GM21723 (cell line): ENCODE measurements around the gene CALR3.
A peak's percentile ranks its signal among the peaks of the same experiment; 100 is the strongest.
"Not testable (repeated sequence)": the region's sequence is repeated elsewhere in the genome, so short reads cannot be mapped to it uniquely, and the experiment has no call there.

Experiments used
- ATAC-seq: cut with Tn5 transposase; IDR thresholded peaks from one replicate; pipeline ENCODE4 v1.9.1; 2021; ENCODE audit warnings: mild to moderate bottlenecking, moderate library complexity; ENCODE audit not compliant: unreplicated experiment

Gene CALR3

DNA sequence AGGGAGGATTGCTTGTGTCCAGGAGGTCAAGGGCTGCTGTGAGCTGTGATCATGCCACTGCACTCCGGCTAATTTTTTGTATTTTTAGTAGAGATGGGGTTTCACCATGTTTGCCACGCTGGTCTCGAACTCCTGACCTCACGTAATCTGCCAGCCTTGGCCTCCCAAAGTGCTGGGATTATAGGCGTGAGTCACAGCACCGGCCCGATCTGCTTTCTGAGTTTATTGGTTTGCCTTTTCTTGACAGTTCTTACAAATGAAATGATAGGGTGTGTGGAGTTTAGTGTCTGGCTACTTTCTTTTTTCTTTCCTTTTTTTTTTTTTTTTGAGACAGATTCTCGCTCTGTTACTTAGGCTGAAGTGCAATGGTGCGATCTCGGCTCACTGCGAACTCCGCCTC is 1.1 kb upstream of the CALR3 start:
- no peak for ATAC-seq

DNA sequence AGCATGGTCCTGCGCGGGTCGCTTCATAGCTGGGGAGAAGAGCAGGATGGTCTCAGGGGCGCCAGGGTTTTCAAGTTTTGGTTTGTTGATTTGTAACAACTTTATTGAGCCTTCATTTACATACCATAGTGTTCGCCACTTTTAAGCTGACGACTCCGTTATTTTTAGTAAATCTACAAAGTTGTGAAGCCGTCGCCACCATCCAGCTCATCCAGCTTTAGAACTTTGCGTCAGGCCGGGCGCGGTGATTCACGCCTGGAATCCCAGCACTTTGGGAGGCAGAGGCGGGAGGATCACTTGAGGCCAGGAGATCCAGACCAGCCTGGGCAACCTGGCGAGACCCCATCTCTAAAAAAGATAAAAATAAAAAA is 631 bp upstream of the CALR3 start:
- no peak for ATAC-seq

GRCh38 chr19:16486476-16486875 is 9.5 kb downstream of the CALR3 start:
- not testable (repeated sequence) for ATAC-seq

DNA sequence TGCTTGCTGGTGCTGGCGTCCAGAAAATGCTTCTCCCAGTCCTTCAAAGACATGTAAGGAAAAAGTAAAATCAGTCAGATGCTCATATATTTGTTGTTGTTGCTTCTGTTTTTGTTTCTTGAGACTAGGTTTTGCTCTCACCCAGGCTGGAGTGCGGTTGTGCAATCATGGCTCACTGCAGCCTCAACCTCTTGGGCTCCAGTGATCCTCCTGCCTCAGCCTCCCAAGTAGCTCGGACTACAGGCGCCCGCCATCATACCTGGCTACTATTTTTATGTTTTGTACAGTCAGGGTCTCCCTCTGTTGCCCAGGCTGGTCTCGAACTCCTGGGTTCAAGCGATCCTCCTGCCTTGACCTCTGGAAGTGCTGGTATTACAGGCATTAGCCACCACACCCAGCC is 13.2 kb downstream of the CALR3 start:
- no peak for ATAC-seq

DNA sequence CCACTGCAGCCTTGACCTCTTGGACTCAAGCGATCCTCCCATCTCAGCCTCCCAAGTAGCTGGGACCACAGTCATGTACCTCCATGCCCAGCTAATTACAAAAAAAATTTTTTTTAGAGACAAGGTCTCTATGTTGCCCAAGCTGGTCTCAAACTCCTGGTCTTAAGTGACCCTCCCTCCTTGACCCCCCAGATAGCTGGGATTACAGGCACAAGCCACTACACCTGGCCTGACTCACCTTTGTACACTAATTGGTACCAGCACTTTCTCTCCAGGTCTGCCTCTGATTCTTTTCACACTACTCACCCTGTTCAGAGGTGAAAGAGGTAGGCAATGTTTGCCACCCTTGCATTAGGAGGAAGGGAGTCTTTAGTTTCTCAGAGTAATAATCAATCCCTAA is 18.7 kb downstream of the CALR3 start:
- ATAC-seq: no peak

- ATAC-seq: no peak
These were observed 19.6 kb downstream of the CALR3 start for GRCh38 chr19:16476401-16476800.

- ATAC-seq: no peak
These were observed 22.0 kb downstream of the CALR3 start for GRCh38 chr19:16473875-16474392.

DNA sequence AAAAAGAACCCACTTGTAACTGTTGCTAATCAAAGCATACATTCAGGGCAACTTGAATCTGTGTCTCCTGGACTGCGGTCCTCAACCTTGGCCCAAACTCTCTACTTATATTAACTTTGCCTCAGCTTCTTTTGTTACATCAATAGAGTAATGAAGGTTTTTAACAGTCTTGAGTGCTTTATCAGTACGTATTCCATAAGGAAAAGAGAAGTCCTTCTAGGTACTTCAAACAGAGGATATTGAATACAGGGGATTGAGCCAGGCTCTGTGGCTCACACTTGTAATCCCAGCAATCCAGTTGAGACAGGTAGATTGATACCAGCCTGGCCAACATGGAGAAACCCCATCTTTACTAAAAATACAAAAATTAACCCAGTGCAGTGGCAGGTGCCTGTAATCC is 23.0 kb downstream of the CALR3 start:
- ATAC-seq: no peak

DNA sequence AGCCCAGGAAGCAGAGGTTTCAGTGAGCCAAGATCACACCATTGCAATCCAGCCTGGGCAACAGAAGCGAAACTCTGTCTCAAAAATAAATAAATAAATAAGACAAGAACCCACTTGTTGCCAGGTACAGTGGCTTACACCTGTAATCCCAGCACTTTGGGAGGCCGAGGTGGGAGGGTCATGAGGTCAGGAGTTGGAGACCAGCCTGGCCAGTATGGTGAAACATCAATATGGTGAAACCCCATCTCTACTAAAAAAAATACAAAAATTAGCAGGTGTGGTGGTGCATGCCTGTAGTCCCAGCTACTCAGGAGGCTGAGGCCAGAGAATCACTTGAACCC is 23.4 kb downstream of the CALR3 start:
- ATAC-seq: not testable (repeated sequence)

- peak; percentile 31 for ATAC-seq
These were observed 24.8 kb downstream of the CALR3 start for GRCh38 chr19:16470911-16471811.

GRCh38 chr19:16470541-16470910 is 25.4 kb downstream of the CALR3 start:
- ATAC-seq: no peak

DNA sequence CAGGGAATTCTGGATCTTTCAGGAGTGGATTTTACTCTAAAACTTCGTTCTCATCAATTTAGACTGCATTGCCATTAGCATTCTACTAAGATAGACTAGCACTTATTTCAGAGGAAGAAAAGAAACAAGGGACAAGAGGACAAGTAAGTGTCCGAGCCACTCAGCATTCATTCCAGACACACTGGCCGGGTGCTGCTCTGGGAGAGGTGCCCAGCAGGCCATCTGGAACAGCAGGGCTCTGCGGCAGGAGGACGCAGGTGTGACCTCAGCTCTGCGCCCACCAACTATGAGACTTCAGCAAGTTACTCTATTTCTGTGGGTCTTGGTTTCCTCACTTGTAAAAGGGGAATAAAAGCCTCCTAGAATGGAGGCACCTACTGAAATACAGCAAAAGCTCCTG is 28.4 kb downstream of the CALR3 start:
- no peak for ATAC-seq

DNA sequence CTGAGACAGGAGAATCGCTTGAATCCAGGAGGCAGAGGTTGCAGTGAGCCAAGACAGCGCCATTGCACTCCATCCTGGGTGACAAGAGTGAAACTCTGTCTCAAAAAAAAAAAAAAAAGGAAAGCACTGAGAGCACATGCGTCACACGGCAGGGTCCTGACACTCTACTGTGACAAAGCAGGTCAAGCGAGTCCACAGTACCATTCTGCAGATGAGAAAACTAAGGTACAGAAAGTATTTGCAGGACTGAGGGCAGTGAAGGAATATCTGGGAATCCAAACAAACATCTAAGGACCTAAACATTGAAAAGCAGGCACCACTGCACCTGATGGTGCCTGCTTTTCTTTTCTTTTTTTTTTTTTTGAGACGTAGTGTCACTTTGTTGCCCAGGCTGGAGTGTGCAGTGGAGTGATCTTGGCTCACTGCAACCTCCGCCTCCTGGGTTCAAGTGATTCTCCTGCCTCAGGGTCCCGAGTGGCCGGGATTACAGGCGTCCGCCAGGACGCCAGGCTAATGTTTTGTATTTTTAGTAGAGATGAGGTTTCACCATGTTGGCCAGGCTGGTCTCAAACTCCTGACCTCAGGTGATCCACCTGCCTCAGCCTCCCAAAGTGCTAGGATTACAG is 29.1 kb downstream of the CALR3 start:
- not testable (repeated sequence) for ATAC-seq

DNA sequence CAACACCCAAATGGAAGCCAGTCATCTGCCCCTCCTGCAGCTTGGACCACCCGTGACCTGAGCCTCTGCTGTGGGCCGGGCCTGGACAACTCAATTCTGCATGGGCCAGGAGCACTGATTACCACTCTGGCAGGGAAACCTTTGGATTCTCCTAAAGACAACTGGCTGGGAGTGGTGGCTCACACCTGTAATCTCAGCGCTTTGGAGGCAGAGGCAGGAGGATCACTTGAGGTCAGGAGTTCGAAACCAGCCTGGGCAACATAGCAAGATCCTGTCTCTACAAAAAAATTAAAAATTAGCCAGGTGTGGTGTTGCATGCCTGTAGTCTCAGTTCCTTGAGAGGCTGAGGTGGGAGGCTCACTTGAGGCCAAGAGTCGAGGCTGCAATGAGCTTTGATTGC is 30.7 kb downstream of the CALR3 start:
- ATAC-seq: no peak

DNA sequence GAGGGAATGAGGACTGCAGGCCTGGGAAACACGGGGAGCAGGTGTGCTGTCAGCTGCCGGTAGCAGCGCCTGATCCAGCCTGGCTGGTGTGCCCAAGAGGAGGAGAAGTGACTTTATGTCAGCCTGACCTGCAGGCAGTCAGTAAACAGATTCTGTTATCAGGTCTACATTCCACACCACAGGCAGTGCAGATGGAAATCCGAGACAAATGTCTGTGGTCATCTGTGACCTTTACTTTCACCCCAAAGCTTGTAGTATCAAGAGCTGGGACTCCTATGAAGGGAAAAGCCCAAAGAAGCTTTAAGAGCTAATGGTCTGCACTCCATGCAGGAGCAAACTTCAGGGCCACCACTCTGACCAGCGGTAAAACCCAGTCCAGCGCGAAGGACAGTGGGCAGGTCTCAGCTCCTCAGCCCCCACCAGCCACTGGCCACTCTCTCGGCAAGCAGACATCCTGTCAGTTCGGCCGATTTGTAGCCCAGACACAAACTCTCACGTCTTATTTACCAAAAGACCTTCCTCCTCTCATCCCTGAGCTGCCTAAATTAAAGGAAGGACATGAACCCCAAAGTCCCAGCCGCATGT is 31.9 kb downstream of the CALR3 start:
- ATAC-seq: no peak

DNA sequence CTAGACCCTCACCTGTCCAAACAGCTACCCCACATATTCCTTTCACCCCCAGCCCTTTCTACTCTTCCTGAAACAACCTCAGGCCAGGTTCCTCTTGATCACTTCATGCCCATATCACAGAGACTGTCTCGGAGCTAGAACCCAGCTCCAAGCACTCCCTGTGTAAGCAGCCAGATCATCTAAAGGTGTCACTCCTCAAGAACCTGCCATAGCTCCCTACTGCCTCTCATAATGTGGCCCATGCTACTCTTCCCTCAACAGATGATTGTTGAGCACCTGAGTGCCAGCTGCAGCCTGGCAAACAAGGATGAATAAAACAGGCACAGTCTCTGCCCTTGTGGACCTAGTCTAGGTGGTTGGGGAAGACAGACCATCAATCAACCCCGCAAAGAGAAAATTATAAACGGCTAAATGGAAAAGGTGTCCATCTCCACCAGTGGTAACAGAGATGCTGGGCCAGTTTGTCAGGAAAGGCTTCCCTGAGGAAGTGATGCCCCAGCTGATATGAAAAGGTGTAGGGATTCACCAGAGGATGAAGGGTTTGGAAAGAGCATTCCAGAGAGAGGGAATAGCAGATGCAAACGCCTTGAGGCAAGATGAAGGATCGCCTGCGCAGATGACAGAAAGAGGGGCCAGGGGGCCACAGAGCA is 32.5 kb downstream of the CALR3 start:
- ATAC-seq: no peak

DNA sequence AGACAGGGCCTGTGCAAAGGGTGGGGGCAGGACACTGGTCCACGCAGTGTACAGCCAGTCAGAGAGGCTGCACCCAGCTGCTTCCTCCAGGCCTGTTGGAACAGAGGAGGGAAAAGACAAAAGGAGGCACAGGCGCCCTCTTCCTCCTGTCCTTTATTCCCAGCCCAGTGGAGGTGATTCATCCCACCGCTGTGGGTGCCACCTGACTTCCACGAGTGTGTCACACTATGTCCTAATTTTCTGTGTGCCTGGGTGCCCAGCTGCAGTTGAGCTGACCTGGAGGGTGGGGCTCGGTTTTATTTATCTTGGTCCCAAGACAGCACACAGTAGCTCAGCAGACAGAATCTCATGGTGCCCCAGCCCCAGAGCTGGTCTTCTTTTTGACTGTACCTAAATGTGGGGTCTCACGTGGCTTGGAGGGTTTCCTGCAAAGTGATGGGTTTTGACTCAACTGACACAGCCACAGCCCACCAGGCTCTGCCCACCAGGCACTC is 33.2 kb downstream of the CALR3 start:
- ATAC-seq: no peak

GRCh38 chr19:16461630-16462051 is 34.3 kb downstream of the CALR3 start:
- ATAC-seq: no peak

DNA sequence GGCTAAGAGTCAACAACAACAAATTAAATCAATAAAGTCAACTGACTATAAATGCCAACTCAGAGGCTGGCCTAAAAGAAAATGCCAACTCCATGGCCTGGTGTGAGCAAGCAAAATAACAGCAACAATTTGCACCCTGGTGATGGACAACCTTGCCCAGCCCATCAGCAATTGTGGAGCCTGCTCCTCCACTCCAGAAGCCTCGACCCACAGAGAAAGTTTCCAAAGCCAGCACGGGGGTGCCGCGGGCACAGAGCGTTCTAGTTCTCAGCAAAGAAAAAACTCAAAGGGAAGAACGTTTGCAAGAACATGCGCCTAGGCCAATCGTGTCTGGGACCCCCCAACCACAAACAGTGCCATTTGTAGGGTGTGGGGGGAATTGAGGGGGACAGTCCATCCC is 35.5 kb downstream of the CALR3 start:
- no peak for ATAC-seq

GRCh38 chr19:16459680-16460079 is 36.3 kb downstream of the CALR3 start:
- no peak for ATAC-seq
